Tibial nerve (tissue), 3 donors: ENCODE measurements around the gene YY2.

Experiments
- CTCF ChIP-seq, 5 experiments: fragments of 200-600 bp in 3 of 5; fragments of 450-650 bp in 2 of 5; sonication (generic) in 3 of 5; IDR thresholded peaks; one replicate each; pipeline ENCODE4 v1.5.1; 2016 to 2019; ENCODE audit warnings: antibody characterized with exemption in 5 of 5, mild to moderate bottlenecking in 3 of 5, moderate library complexity in 2 of 5
- POLR2A ChIP-seq, 2 donors: fragments of 450-650 bp; IDR thresholded peaks; one replicate each; pipeline ENCODE4 v1.6.1; 2017; ENCODE audit warnings: antibody characterized with exemption in 2 of 2, mild to moderate bottlenecking in 2 of 2, moderate library complexity in 2 of 2

- TF ChIP-seq CTCF (IDR thresholded peaks at IDR 0.05) (no peak), POLR2A (IDR thresholded peaks at IDR 0.05) (no peak)
Measured at GRCh38 chrX:21856504-21856903, 717 bp downstream of the YY2 start.
